HG03558 (cell line): ENCODE data around the gene FGD5.

Experiments
- ATAC-seq: cut with Tn5 transposase; IDR thresholded peaks from one replicate; pipeline ENCODE4 v1.9.1; 2021; ENCODE audit warnings: moderate number of reproducible peaks; ENCODE audit not compliant: unreplicated experiment; ENCODE audit errors: extremely low read depth

The FGD5 gene

GRCh38 chr3:14867936-14868570 is 49.3 kb downstream of the FGD5 start:
- ATAC-seq: no peak

- no peak for ATAC-seq
Measured at GRCh38 chr3:14869917-14870782, 51.4 kb downstream of the FGD5 start.

- no peak for ATAC-seq
Measured at GRCh38 chr3:14870783-14871060, 52.0 kb downstream of the FGD5 start.

GRCh38 chr3:14871456-14872200 is 52.9 kb downstream of the FGD5 start:
- no peak for ATAC-seq

GRCh38 chr3:14872706-14873105 is 53.9 kb downstream of the FGD5 start:
- ATAC-seq: no peak

- ATAC-seq: no peak
Measured at GRCh38 chr3:14874784-14875183, 56.0 kb downstream of the FGD5 start.

- ATAC-seq: no peak
Measured at GRCh38 chr3:14875411-14876175, 56.8 kb downstream of the FGD5 start.

GRCh38 chr3:14876921-14877333 is 58.2 kb downstream of the FGD5 start:
- no peak for ATAC-seq

GRCh38 chr3:14877469-14877868 is 58.7 kb downstream of the FGD5 start:
- ATAC-seq: no peak

GRCh38 chr3:14879211-14879874 is 60.6 kb downstream of the FGD5 start:
- no peak for ATAC-seq

GRCh38 chr3:14880447-14881106 is 61.8 kb downstream of the FGD5 start:
- no peak for ATAC-seq

- ATAC-seq: no peak
Measured at GRCh38 chr3:14883226-14883625, 64.5 kb downstream of the FGD5 start.

- ATAC-seq: no peak
Measured at GRCh38 chr3:14884665-14885064, 65.9 kb downstream of the FGD5 start.

GRCh38 chr3:14885307-14885706 is 66.5 kb downstream of the FGD5 start:
- no peak for ATAC-seq

GRCh38 chr3:14886101-14886500 is 67.3 kb downstream of the FGD5 start:
- ATAC-seq: no peak

GRCh38 chr3:14889205-14889604 is 70.4 kb downstream of the FGD5 start:
- no peak for ATAC-seq

GRCh38 chr3:14889943-14890342 is 71.2 kb downstream of the FGD5 start:
- no peak for ATAC-seq

- ATAC-seq: no peak
Measured at GRCh38 chr3:14890476-14890875, 71.7 kb downstream of the FGD5 start.
